Hepatocyte (in vitro differentiated cells): ENCODE measurements around the gene OSBPL10.

Experiments used
- EZH2phosphoT487 ChIP-seq: fragments of 200-600 bp; sonication (generic); IDR thresholded peaks from one replicate; pipeline ENCODE4 v1.6.1; 2018; ENCODE audit warnings: antibody characterized with exemption, mild to moderate bottlenecking, low read depth, moderate library complexity; ENCODE audit not compliant: unreplicated experiment, severe bottlenecking
- TF ChIP-seq, protein P1 (sequence below): fragments of 200-600 bp; sonication (generic); IDR thresholded peaks from 2 replicates; pipeline ENCODE4 v1.5.1; 2016; ENCODE audit warnings: antibody characterized with exemption, mild to moderate bottlenecking; ENCODE audit not compliant: poor library complexity

DNA sequence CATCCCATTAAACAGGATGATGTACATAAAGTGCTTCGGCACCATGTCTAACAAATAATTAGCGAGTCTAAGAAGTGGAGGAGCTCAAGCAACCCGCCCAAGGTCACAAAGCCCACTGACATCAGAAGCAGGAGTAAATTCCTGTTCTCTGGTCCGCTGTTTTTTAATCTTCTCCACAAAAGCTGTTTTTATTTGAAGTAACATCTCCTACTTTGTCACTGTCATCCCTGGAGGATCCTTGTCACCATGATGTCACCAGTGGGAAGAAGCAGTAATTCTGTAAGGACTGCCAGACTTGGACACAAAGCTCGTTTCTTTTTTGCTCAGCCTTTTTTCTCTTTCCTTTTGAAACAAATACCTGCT lies 232.1 kb downstream of the OSBPL10 start:
- TF ChIP-seq, protein P1, sequence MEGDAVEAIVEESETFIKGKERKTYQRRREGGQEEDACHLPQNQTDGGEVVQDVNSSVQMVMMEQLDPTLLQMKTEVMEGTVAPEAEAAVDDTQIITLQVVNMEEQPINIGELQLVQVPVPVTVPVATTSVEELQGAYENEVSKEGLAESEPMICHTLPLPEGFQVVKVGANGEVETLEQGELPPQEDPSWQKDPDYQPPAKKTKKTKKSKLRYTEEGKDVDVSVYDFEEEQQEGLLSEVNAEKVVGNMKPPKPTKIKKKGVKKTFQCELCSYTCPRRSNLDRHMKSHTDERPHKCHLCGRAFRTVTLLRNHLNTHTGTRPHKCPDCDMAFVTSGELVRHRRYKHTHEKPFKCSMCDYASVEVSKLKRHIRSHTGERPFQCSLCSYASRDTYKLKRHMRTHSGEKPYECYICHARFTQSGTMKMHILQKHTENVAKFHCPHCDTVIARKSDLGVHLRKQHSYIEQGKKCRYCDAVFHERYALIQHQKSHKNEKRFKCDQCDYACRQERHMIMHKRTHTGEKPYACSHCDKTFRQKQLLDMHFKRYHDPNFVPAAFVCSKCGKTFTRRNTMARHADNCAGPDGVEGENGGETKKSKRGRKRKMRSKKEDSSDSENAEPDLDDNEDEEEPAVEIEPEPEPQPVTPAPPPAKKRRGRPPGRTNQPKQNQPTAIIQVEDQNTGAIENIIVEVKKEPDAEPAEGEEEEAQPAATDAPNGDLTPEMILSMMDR, result no peak
- no peak for TF ChIP-seq EZH2phosphoT487
